Cardiac fibroblast (primary cell): ENCODE data around the gene MAGI2.
A peak's percentile ranks its signal among the peaks of the same experiment; 100 is the strongest.

Source experiments
- DNase-seq, 2 donors: peaks; one replicate each; pipeline versions ENCODE4 v3.0.0 to v3.0.0-alpha.2; 2010; ENCODE audit warnings: low read depth in 2 of 2
- H3K4me3 ChIP-seq, 2 donors: replicated peaks in 1 of 2; 1 replicate in 1 of 2; 2 replicates in 1 of 2; pipeline ENCODE4 v1.5.1; 2011; ENCODE audit warnings: low read depth in 2 of 2, low read length in 2 of 2, mild to moderate bottlenecking in 2 of 2, moderate library complexity in 1 of 2
- TF ChIP-seq, protein P1 (sequence below): IDR thresholded peaks from one replicate; pipeline ENCODE4 v1.5.1; 2011; ENCODE audit warnings: low read depth, mild to moderate bottlenecking, low read length, inconsistent platforms

MAGI2 gene

DNA sequence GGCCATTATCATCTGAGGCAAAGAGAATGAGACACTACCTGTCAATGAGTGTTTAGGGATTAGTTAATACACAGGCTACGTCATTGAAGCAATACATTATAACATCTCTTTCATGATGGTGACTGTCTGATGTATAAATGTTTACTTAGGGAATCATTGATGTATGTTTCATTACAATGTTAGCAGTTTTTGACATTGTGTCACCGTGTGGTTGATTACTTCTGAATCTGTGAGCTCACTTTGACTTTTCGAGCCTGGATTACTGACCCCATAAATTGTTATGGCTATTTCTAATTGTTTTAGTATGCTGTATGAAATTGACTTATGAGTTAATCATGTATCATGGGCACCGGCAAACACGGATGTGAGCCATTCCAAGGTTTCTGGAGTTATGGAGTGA is 494.0 kb downstream of the MAGI2 start:
- TF ChIP-seq, protein P1, sequence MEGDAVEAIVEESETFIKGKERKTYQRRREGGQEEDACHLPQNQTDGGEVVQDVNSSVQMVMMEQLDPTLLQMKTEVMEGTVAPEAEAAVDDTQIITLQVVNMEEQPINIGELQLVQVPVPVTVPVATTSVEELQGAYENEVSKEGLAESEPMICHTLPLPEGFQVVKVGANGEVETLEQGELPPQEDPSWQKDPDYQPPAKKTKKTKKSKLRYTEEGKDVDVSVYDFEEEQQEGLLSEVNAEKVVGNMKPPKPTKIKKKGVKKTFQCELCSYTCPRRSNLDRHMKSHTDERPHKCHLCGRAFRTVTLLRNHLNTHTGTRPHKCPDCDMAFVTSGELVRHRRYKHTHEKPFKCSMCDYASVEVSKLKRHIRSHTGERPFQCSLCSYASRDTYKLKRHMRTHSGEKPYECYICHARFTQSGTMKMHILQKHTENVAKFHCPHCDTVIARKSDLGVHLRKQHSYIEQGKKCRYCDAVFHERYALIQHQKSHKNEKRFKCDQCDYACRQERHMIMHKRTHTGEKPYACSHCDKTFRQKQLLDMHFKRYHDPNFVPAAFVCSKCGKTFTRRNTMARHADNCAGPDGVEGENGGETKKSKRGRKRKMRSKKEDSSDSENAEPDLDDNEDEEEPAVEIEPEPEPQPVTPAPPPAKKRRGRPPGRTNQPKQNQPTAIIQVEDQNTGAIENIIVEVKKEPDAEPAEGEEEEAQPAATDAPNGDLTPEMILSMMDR, result no peak
- H3K4me3 ChIP-seq, result no peak overlapping the region
- peak in 1 of 2 donors; percentile 49 for DNase-seq

DNA sequence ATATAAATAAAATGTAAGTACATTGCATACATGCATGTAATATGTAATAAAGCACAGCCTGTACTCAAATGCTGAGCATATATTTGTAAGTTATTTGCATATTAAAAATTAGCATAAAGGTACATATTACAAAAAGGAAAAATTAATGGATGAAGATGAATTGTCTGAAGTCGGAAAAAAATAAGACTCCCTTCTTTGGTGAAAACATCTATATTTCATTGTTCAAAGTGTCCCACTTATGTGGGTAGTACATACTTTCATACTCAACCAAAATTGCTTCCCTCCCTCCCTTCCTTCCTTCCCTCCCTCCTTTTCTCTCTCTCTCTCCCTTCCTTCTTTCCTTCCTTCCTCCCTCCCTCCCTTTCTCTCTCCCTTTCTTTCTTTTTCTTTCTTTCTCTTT is 498.1 kb downstream of the MAGI2 start:
- H3K4me3 ChIP-seq, result no peak overlapping the region
- TF ChIP-seq, protein P1, result no peak
- no peak for DNase-seq

DNA sequence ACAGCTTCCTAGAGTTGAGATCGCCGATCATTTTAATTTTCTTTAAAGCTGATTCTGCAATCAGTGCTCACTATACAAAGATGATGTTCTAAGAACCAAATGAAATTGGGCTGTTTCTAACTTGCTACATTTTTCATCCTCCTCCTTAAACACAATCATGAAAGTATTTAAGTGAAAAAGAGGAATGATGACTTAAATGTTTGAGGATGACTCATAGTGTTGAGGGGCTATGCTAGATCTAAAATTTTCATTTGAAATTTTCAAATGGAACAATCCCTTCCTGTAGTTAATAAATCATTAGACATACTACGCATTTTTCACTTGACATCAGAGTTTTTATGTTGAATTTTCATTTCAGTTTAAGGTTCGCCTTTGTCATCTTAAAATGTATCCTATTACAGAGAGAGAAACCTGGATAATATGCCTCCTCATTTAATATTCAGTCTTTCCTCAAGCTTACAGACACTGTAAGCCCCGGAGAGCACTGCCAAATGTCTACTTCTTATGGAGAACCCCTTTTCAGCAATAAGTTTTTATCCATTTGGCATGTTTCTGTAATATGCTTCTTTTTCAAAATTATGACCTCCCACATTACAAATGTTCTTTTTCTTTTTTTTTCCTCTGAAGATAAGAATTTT is 499.6 kb downstream of the MAGI2 start:
- TF ChIP-seq, protein P1, result no peak
- DNase-seq, result no peak
- no peak overlapping the region for H3K4me3 ChIP-seq

DNA sequence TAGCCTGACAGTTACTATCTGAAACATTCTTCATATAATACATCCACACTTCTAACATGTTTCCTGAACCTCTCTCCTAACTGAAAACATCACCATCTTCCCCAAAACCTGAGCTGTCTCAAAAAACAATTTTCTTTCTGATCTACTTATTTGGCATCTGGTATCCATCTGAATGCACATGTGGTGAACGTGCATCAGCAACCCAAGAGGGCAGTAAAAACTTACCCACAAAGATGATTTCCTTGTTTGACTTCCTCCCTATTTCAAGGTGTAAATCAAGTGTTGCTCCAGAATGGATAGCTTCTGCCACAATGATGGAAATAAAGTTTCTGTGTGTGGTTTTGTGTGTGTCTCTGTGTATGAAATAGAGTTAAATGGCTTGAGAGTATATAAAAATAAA is 500.4 kb downstream of the MAGI2 start:
- H3K4me3 ChIP-seq, result no peak overlapping the region
- TF ChIP-seq, protein P1, result no peak
- no peak for DNase-seq

DNA sequence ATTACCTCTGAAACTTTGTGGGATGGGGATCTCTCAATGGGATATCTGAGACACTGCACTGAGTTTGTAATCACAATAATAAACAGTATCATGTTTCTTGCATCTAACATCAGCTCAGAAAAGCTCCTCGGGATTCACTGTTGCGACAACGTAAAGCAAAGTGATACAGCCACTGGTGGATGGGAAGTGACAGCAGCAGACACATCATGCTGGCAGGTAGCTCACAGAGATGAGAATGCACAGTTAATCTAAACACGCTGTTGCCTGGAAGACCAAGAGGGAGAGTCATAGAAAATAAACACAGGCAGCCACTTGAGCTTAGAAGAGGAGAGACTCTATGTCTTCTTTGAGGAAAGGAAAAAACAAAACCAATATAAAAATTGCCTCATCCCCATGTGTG is 513.8 kb downstream of the MAGI2 start:
- DNase-seq, result no peak
- TF ChIP-seq, protein P1, result no peak
- no peak overlapping the region for H3K4me3 ChIP-seq

DNA sequence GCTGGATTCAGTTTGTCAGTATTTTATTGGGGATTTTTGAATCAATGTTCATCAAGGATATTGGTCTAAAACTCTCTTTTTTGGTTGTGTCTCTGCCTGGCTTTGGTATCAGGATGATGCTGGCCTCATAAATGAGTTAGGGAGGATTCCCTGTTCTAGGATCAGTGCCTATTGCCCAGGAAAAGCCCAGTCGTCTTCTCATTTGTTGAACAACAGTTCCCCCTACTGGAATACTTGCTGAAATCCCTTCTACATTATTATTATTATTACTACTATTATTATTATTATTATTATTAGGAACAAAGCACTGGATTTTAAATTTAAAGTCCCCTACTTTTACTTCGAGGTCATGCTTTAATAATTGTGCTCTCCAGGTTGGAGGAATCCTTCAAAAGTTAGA is 528.9 kb downstream of the MAGI2 start:
- TF ChIP-seq, protein P1, result no peak
- DNase-seq, result peak; percentile 29 to 52
- no peak overlapping the region for H3K4me3 ChIP-seq

DNA sequence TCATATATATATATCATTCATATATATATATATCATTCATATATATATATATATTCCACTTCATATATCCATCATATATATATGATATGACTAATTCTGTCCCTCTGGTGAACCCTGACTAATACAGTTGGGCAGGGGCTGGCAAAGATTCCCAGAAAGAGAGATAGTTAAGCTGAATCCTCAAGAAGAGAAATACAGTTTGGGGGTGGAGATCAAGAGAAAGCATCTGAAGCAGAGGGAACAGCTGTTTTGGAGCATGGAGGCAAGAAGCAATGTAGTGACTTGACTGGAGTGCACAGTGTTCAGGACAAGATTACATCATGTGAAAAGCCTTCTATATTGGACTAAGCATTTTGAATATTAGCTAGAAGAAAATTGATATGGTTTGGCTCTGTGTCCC is 540.7 kb downstream of the MAGI2 start:
- peak in 1 of 2 donors; percentile 2 for DNase-seq
- H3K4me3 ChIP-seq, result no peak overlapping the region
- TF ChIP-seq, protein P1, result no peak
